ENCODE results near the gene DDX21.
"Not testable (repeated sequence)": the region's sequence is repeated elsewhere in the genome, so short reads cannot be mapped to it uniquely, and the experiment has no call there.

DDX21 gene

DNA sequence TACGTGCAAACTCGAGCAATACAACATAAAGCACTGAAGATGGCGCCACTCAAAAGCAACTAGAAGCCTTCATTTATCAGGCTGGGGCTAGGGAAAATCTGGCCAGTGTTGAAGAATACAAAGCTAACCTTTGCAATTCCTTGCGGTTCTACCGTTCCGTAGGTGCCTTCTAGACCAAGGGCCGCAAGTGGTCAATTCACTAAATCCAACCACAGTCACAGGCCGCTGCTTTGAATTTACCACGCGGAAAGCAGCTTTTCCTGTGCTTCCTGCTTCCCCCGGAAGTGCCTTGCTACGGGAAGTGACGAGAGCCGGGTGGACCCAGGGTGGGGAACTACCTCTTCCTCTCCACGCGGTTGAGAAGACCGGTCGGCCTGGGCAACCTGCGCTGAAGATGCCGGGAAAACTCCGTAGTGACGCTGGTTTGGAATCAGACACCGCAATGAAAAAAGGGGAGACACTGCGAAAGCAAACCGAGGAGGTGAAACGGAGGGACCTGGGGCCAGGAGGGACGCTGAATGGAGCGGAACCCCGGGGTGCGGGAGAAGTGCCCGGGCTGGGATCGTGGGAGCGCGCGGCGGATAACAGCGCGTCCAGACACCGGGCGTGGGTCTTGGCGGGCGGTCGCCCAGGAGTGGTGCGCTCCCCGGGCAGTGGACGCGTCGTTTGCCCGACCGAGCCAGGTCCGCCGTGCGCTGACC lies at the start of gene DDX21:
DDX21 (plus strand) TSS at position 339 of the 701 bp plus-strand sequence; CDS start at position 395, 56 bp downstream.
- TF ChIP-seq, protein P1, sequence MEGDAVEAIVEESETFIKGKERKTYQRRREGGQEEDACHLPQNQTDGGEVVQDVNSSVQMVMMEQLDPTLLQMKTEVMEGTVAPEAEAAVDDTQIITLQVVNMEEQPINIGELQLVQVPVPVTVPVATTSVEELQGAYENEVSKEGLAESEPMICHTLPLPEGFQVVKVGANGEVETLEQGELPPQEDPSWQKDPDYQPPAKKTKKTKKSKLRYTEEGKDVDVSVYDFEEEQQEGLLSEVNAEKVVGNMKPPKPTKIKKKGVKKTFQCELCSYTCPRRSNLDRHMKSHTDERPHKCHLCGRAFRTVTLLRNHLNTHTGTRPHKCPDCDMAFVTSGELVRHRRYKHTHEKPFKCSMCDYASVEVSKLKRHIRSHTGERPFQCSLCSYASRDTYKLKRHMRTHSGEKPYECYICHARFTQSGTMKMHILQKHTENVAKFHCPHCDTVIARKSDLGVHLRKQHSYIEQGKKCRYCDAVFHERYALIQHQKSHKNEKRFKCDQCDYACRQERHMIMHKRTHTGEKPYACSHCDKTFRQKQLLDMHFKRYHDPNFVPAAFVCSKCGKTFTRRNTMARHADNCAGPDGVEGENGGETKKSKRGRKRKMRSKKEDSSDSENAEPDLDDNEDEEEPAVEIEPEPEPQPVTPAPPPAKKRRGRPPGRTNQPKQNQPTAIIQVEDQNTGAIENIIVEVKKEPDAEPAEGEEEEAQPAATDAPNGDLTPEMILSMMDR (IDR thresholded peaks at IDR 0.05; ENCODE audit: low read depth, low read length, missing control alignments), result peak; percentile 73
- in situ Hi-C loops (cut with HindIII; ENCODE audit: low sequenced_read_pairs), result no loop called here
- DNase-seq (ENCODE audit: low read depth), result peak; percentile 80
- peak within 1 kb of the TSS; percentile 85 for H3K4me3 ChIP-seq (ENCODE audit: low read depth, low read length)

DNA sequence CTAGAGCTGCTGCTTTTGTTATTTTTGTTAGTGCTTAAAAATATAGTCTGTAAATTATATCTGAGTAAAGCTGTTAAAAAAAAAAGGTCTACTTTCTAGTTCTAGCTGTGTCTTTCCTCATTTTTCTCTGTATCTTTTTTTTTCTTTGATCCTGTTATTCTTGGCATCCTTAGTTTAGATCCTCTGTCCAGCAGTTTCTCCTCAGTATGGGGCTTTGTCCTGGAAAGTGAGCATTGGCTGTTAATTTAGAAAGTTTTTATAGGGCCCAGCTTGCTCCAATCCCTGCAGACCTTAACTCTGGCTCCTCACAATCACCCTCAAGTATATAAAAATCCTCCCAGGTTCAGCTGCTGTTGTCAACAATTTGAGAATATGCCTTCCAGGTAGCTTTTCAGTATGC lies 31.4 kb upstream of the DDX21 start:
- TF ChIP-seq, protein P1 (IDR thresholded peaks at IDR 0.05; ENCODE audit: low read depth, low read length, missing control alignments), result no peak
- in situ Hi-C loops (cut with HindIII; ENCODE audit: low sequenced_read_pairs), result loop anchor here (25.0 kb wide), 1 partner anchor 162 kb away; no protein-coding TSS in a partner anchor
- DNase-seq (ENCODE audit: low read depth), result peak; percentile 11
- H3K4me3 ChIP-seq (ENCODE audit: low read depth, low read length), result no peak overlapping the region

DNA sequence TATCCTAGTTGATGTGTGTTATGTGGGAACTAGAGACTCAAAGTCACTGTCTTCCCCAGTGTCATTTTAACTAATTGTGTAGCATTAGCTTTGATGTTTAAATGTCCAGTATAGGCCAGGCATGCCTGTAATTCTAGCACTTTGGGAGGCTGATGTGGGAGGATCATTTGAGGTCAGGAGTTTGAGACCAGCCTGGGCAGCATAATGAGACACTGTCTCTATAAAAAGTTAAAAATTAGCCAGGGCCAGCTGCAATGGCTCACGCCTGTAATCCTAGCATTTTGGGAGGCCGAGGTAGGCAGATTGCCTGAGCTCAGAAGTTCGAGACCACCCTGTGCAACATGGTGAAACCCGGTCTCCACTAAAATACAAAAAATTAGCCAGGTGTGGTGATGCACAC lies 30.5 kb upstream of the DDX21 start:
- TF ChIP-seq, protein P1 (IDR thresholded peaks at IDR 0.05; ENCODE audit: low read depth, low read length, missing control alignments), result no peak
- H3K4me3 ChIP-seq (ENCODE audit: low read depth, low read length), result no peak overlapping the region
- DNase-seq (ENCODE audit: low read depth), result no peak
- in situ Hi-C loops (cut with HindIII; ENCODE audit: low sequenced_read_pairs), result no loop called here

DNA sequence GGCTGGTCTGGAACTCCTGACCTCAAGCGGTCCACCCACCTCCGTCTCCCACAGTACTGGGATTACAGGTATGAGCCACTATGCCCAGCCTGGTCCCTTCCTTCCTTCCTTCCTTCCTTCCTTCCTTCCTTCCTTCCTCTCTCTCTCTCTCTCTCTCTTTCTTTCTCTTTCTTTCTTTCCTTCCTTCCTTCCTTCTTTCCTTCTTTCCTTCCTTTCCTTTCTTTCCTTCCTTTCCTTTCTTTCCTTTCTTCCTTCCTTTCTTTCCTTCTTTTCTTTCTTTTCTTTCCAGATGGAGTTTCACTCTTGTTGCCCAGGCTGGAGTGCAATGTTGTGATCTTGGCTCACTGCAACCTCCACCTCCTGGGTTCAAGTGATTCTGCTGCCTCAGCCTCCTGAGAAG lies 26.8 kb upstream of the DDX21 start:
- H3K4me3 ChIP-seq (ENCODE audit: low read depth, low read length); in situ Hi-C loops (cut with HindIII; ENCODE audit: low sequenced_read_pairs); DNase-seq (ENCODE audit: low read depth): not testable (repeated sequence)

DNA sequence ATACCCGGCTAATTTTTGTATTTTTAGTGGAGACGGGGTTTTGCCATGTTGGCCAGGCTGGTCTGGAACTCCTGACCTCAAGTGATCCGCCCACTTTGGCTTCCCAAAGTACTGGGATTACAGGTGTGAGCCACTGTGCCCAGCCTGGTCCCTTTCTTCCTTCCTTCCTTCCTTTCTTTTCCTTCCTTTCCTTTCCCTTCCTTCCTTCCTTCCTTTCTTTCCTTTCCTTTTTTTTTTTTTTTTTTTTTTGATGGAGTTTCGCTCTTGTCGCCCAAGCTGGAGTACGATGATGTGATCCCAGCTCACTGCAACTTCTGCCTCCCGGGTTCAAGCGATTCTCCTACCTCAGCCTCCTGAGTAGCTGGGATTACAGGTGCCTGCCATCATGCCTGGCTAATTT lies 26.1 kb upstream of the DDX21 start:
- H3K4me3 ChIP-seq (ENCODE audit: low read depth, low read length); in situ Hi-C loops (cut with HindIII; ENCODE audit: low sequenced_read_pairs); DNase-seq (ENCODE audit: low read depth): not testable (repeated sequence)

DNA sequence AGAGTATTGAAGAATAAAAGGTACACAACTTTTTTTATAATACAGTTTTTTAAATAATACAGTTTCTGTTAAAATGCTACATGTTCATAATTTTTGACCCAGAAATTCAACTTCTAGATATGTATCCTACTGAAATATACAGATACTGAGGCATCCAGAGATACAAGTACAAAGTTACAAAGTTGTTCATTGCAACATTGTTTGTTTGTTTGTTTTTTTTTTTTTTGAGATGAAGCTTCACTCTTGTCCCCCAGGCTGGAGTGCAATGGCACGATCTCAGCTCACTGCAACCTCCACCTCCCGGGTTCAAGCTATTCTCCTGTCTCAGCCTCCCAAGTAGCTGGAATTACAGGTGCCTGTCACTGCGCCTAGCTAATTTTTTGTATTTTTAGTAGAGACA lies 23.1 kb upstream of the DDX21 start:
- in situ Hi-C loops (cut with HindIII; ENCODE audit: low sequenced_read_pairs); H3K4me3 ChIP-seq (ENCODE audit: low read depth, low read length); DNase-seq (ENCODE audit: low read depth): not testable (repeated sequence)

DNA sequence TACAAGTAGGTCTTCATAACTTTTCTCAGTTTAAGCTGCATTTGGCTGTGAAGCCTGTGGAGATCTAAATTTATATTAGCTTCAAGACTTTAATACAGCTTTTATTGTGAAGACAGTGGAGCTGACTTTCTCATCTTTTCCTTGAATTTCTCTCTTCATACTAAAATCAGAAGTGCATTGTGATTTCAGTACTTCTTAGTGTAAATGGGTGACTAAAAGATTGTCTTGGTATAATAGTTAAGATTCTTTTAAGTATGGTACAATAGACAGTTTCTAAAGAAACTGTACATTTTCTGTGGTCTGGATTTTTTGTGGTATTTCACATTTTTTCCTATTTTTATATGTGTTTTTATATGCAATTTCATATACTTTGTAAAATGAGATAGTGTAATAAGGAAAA lies 21.0 kb upstream of the DDX21 start:
- DNase-seq (ENCODE audit: low read depth), result no peak

DNA sequence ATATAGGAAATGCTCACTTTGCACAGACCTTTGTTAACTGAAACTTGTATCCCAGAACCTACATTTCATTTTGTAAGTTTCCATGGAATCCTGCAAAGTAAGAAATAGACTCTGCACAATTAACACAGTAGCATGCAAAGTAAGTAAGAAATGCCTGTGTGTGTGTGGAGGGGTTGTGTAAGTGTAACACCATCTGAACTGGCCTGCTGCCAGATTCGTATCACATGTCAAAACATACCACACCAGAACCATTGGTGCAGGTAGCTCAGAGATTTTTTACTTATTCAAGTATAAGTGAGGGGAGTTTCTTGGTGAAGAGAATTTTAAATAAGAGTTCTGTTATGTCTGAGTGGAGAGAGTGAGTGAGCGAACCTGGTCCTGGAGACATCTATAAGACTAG lies 17.9 kb upstream of the DDX21 start:
- TF ChIP-seq, protein P1 (IDR thresholded peaks at IDR 0.05; ENCODE audit: low read depth, low read length, missing control alignments), result no peak
- in situ Hi-C loops (cut with HindIII; ENCODE audit: low sequenced_read_pairs), result no loop called here
- H3K4me3 ChIP-seq (ENCODE audit: low read depth, low read length), result no peak overlapping the region
- no peak for DNase-seq (ENCODE audit: low read depth)

More for the DNA sequence above, 21.0 kb upstream of the DDX21 start:
- TF ChIP-seq, protein P1 (IDR thresholded peaks at IDR 0.05; ENCODE audit: low read depth, low read length, missing control alignments), result no peak
- in situ Hi-C loops (cut with HindIII; ENCODE audit: low sequenced_read_pairs), result no loop called here
- no peak overlapping the region for H3K4me3 ChIP-seq (ENCODE audit: low read depth, low read length)

Measured in astrocyte of the cerebellum (primary cell).